Spleen (tissue), 11 donors: Measurements from ENCODE around the gene KRTAP5-1. TPM values are rescaled to one million over a fixed set of nuclear protein-coding genes. Genes with fewer than 3 reads are reported as not detected.

Experiments
- DNase-seq: peaks from one replicate; pipeline ENCODE4 v3.0.0-alpha.2; 2020
- H3K27ac ChIP-seq, 8 donors: fragments of 200-600 bp; sonication (generic) in 7 of 8; 1 replicate in 4 of 8; 2 replicates in 4 of 8; pipeline versions ENCODE4 v1.5.0 to v1.8.0; 2016 to 2021; ENCODE audit warnings: inconsistent platforms in 4 of 8, mild to moderate bottlenecking in 4 of 8, moderate library complexity in 1 of 8
- H3K27me3 ChIP-seq, 7 donors: fragments of 200-600 bp; sonication (generic) in 6 of 7; replicated peaks in 1 of 7; 1 replicate in 4 of 7; 2 replicates in 3 of 7; pipeline versions ENCODE4 v1.5.0 to v1.8.0; 2016 to 2021; ENCODE audit warnings: inconsistent platforms in 3 of 7, mild to moderate bottlenecking in 1 of 7
- H3K36me3 ChIP-seq, 6 donors: fragments of 200-600 bp; sonication (generic) in 5 of 6; 1 replicate in 4 of 6; 2 replicates in 2 of 6; pipeline versions ENCODE4 v1.5.0 to v1.8.0; 2016 to 2021; ENCODE audit warnings: inconsistent platforms in 2 of 6
- H3K4me1 ChIP-seq, 6 donors: fragments of 200-600 bp; sonication (generic) in 5 of 6; 1 replicate in 3 of 6; 2 replicates in 3 of 6; pipeline versions ENCODE4 v1.5.0 to v1.8.0; 2016 to 2021; ENCODE audit warnings: inconsistent platforms in 3 of 6
- H3K4me3 ChIP-seq, 8 donors: fragments of 200-600 bp; sonication (generic) in 7 of 8; 1 replicate in 4 of 8; 2 replicates in 4 of 8; pipeline versions ENCODE4 v1.5.0 to v1.8.0; 2016 to 2021; ENCODE audit warnings: inconsistent platforms in 4 of 8, mild to moderate bottlenecking in 4 of 8, moderate library complexity in 2 of 8
- H3K9me3 ChIP-seq, 8 donors: fragments of 200-600 bp; sonication (generic) in 7 of 8; 1 replicate in 4 of 8; 2 replicates in 4 of 8; pipeline versions ENCODE4 v1.5.0 to v1.8.0; 2016 to 2021; ENCODE audit warnings: inconsistent platforms in 4 of 8
- CTCF ChIP-seq, 11 experiments: fragments of 200-600 bp in 7 of 11; fragments of 450-650 bp in 4 of 11; sonication (generic) in 4 of 11; IDR thresholded peaks in 8 of 11; conservative IDR thresholded peaks in 3 of 11; 1 replicate in 7 of 11; 2 replicates in 4 of 11; pipeline versions ENCODE4 v1.4.0 to v1.8.0; 2016 to 2021; ENCODE audit warnings: antibody characterized with exemption in 11 of 11, inconsistent platforms in 4 of 11, mild to moderate bottlenecking in 1 of 11
- POLR2A ChIP-seq, 3 donors: fragments of 450-650 bp; IDR thresholded peaks; one replicate each; pipeline ENCODE4 v1.5.1; 2017; ENCODE audit warnings: antibody characterized with exemption in 3 of 3, mild to moderate bottlenecking in 1 of 3
- POLR2AphosphoS5 ChIP-seq, 3 donors: sonication (generic); formaldehyde crosslinking; IDR thresholded peaks; one replicate each; pipeline ENCODE4 v1.5.1; 2017; ENCODE audit warnings: antibody characterized with exemption in 3 of 3
- WGBS, 5 donors: extraction: QIAGEN DNeasy Blood & Tissue Kit in 3 of 5; methylation state at CpG; one replicate each; pipeline versions ENCODE4 v1.1.5 to v1.1.7; 2013 to 2018; 5-methylcytosine and 5-hydroxymethylcytosine counted together
- intact Hi-C: fragments of 100-400 bp; cut with DNase I; formaldehyde crosslinking; loops from one replicate; pipeline ENCODE4 v1.15.0; 2023; ENCODE audit warnings: low total_unique reads
- polyA plus RNA-seq, 3 donors: library from polyadenylated mRNA; stranded (reverse); fragments of 200-250 nt; gene quantifications; one replicate each; pipeline ENCODE4 v1.2.1, GENCODE V29; 2013
- total RNA-seq, 7 donors: library from RNA; depleted of rRNA in 3 of 7; stranded (reverse); fragments of >200 nt in 3 of 7; fragmentation: NEBNext Ultra II Directional in 4 of 7; extraction: Animal tissue kit (Norgen Biotek cat#: 25700) in 4 of 7; gene quantifications; one replicate each; pipeline versions ENCODE4 v1.1.0 to v1.2.1, GENCODE V29; 2016 to 2021
- donor health status: healthy with polysubstance abuse.
- donor health status: DM: no; HTN: no; CAD: no; lungs with moderate emphysema.
- donor health status: DM: no; HTN: no; CAD: no.
- donor health status: Bipolar disorder and iron deficiency.
- donor health status: healthy.
- donor health status: DM: no; HTN: no; CAD: no.
- donor health status: DM: yes; HTN: yes; CAD: no.

Gene KRTAP5-1
- total and polyA plus RNA-seq, 10 donors, result not detected

DNA sequence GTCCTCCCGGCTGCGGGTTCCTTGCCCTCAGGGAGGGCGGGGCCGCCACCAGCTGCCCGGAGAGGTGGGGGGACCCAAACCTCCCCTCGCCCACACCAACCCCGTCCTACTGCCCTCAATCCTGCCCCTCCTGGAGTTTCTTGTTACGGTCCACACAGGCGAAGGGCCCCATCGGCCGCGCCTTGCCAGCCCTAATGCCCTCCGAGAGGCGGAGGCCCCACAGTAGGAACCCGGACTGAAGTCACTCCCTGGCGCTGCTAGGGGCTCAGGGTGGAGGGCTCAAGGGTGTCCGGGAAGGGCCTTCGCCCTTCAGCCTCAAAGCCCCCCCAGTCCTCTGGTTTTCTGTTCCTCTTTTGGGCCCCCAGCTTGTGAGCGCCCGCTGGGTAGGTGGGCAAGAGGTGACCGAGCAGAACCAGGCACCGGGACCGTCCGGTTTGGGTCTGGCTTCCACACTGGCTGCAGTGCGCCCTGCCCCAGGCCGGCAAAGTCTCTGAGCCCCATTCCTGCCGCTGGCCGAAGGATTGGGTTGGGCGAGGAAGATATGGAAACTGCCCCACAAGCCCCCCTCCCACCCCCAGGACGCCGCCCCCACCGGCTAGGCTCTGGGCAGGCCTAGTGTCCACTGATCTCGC lies 37.5 kb downstream of the KRTAP5-1 start:
- DNase-seq, result no peak

GRCh38 chr11:1546536-1547466 lies 38.3 kb downstream of the KRTAP5-1 start:
- intact Hi-C loops, result no loop called here
- WGBS, 5 donors, result 0 to 2% (median 1%) methylated on average over 6 to 106 of the region's 106 CpGs
- Histone ChIP-seq H3K27me3 (peaks cover 0 to 79% (median 36%) of the 10 kb centered on the region in 7 donors), H3K9me3 (no peaks in the 10 kb centered on the region), H3K4me1 (peaks cover 17 to 28% (median 25%) of the 10 kb centered on the region in 6 donors), H3K27ac (peak overlapping the region in 2 of 8 donors; percentile 14 to 18), H3K36me3 (no peaks in the 10 kb centered on the region), H3K4me3 (peak overlapping the region; percentile 25 to 71 (median 33))
- no peak for DNase-seq
- TF ChIP-seq POLR2AphosphoS5 (IDR thresholded peaks at IDR 0.05) (peak in 1 of 3 donors; percentile 19), CTCF (IDR thresholded peaks at IDR 0.05 in 8 of 11, conservative IDR thresholded peaks at IDR 0.05 in 3 of 11) (peak; percentile 5 to 78 (median 48)), POLR2A (IDR thresholded peaks at IDR 0.05) (no peak)

More for the DNA sequence above, 37.5 kb downstream of the KRTAP5-1 start:
- peak overlapping the region in 6 of 8 donors; percentile 25 to 71 (median 35) for H3K4me3 ChIP-seq
- peaks cover 17 to 28% (median 25%) of the 10 kb centered on the region in 6 donors for H3K4me1 ChIP-seq
- WGBS, 5 donors, result 4 to 10% (median 9%) methylated on average over 13 to 33 of the region's 33 CpGs
- H3K27me3 ChIP-seq, result peaks cover 0 to 79% (median 36%) of the 10 kb centered on the region in 7 donors
- TF ChIP-seq POLR2A (IDR thresholded peaks at IDR 0.05) (no peak), POLR2AphosphoS5 (IDR thresholded peaks at IDR 0.05) (no peak), CTCF (IDR thresholded peaks at IDR 0.05 in 8 of 11, conservative IDR thresholded peaks at IDR 0.05 in 3 of 11) (no peak)
- no peaks in the 10 kb centered on the region for H3K9me3 ChIP-seq
- H3K36me3 ChIP-seq, result no peaks in the 10 kb centered on the region
- H3K27ac ChIP-seq, result peak overlapping the region in 1 of 8 donors; percentile 18
- intact Hi-C loops, result no loop called here

- H3K9me3 ChIP-seq, result no peaks in the 10 kb centered on the region
- 17 to 24% (median 19%) methylated on average over 12 to 18 of the region's 18 CpGs for WGBS, 5 donors
- peak overlapping the region in 3 of 8 donors; percentile 29 to 71 (median 38) for H3K4me3 ChIP-seq
- intact Hi-C loops, result no loop called here
- peaks cover 0 to 81% (median 36%) of the 10 kb centered on the region in 7 donors for H3K27me3 ChIP-seq
- no peak overlapping the region for H3K27ac ChIP-seq
- DNase-seq, result no peak
- peaks cover 17 to 28% (median 25%) of the 10 kb centered on the region in 6 donors for H3K4me1 ChIP-seq
- H3K36me3 ChIP-seq, result no peaks in the 10 kb centered on the region
- TF ChIP-seq CTCF (IDR thresholded peaks at IDR 0.05 in 8 of 11, conservative IDR thresholded peaks at IDR 0.05 in 3 of 11) (no peak), POLR2A (IDR thresholded peaks at IDR 0.05) (no peak), POLR2AphosphoS5 (IDR thresholded peaks at IDR 0.05) (no peak)
Observed at GRCh38 chr11:1546077-1546535, 39.0 kb downstream of the KRTAP5-1 start.
